Umbilical cord (tissue), 2 donors: Measurements from ENCODE around the gene LSR. TPM values are rescaled to one million over a fixed set of nuclear protein-coding genes. Genes with fewer than 3 reads are reported as not detected.
A peak's percentile ranks its signal among the peaks of the same experiment; 100 is the strongest.

Experiments
- DNase-seq: peaks from one replicate; pipeline ENCODE4 v3.0.0-alpha.2; 2015; ENCODE audit warnings: low spot score
- total RNA-seq: library from RNA; depleted of rRNA; stranded (reverse); fragments of >200 nt; gene quantifications from one replicate; pipeline ENCODE4 v1.2.3, GENCODE V29; 2014; ENCODE audit warnings: low replicate concordance; ENCODE audit not compliant: insufficient read depth

Gene LSR
- total RNA-seq, 1 donor from 2014 or later: 4.1 TPM

GRCh38 chr19:35241417-35241816, 7.4 kb upstream of the LSR start:
- no peak for DNase-seq

DNA sequence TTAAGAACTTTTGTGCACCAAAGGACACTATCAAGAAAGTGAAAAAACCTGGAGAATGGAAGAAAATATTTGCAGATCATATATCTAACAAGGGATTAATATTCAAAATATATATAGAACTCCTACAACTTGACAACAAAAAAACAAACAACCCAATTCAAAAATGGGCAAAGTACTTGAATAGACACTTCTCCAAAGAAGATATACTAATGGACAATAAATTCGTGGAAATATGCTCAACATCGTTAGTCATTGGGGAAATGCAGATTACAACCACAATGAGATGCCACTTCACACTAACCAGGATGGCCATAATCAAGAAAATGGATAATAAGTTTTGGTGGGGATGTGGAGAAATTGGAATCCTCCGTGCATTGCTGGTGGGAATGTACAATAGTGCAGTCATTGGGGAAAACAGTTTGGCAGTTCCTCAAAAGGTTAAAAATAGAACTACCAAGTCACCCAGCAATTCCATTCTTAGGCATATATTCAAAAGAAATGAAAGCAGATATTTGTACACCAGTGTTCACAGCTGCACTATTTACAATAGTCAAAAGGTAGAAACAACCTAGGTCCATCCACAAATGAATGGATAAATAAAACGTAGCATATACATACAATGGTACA, 2.2 kb upstream of the LSR start:
- DNase-seq: no peak

GRCh38 chr19:35247526-35248309, 1.1 kb upstream of the LSR start:
- peak; percentile 63 for DNase-seq

DNA sequence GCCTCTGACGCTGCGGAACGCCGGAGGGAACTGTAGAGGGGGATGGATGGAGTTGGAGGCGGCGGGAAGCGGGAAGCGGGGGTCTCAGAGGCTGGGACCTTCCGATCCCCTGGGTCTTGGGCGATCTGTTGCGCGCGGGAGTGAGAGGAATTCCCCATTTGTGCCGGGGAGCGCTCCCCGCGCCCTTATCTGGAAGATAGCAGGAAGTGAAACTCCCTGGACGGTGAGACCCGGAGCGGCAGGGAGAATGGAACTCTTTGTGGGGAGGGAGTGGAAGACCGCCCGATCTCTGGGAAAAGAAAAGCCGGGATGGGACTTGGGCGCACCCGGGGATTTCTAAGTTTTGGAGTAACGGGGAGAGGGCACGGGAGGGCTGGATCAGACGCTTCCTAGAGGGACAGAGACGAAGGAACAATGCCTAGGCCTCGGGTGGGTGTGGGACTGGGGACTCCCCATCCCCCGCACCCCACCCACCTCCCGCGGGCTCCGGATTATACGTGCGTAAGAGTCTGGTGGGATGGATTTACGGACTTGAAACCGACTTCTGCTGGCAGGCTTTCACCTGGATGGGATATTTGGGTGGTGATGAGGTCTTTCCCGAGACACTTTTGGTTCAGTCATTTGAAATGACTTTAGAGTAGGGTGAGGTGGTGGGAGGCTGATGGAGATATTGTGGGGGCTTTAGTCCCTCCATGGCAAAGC, 495 bp downstream of the LSR start:
- no peak for DNase-seq

- no peak for DNase-seq
These were observed 1.3 kb downstream of the LSR start for GRCh38 chr19:35249848-35250711.

DNA sequence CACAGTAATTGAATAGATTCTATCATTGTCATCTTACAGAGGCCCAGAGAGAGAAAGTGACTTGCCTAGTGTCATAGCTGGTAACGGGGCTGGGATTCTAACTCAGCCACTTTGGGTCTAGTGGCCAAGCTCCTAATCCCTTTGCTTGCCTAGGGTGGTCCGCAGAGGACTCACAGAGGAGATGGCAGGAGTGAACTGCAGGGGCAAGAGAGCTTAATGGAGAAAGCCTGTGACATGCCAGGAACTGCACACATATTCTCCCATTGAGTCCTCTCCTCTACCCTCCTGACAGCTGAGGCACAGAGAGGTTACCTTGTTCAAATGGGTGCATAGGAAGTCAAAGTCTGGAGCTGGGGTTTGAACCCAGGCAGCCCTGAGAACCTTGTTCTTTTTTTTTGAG, 2.7 kb downstream of the LSR start:
- DNase-seq: no peak

GRCh38 chr19:35253316-35254286, 4.8 kb downstream of the LSR start:
- DNase-seq: no peak

GRCh38 chr19:35254341-35255297, 5.8 kb downstream of the LSR start:
- no peak for DNase-seq

DNA sequence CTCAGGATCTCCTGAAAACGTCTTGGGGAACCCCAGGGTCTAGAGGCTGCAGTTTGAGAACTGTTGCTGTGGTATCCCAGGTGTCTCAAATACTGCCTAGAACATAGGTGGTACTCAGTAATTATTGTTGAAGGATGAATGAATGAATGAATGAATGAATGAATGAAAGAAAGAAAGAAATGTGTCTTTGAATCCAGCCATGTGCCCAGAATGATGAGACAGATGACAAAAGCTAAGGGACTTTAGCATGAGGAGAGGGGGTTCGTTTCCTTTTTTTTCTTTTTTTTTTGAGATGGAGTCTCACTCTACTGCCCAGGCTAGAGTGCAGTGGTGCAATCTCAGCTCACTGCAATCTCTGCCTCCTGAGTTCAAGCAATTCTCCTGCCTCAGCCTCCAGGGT, 7.8 kb downstream of the LSR start:
- no peak for DNase-seq

DNA sequence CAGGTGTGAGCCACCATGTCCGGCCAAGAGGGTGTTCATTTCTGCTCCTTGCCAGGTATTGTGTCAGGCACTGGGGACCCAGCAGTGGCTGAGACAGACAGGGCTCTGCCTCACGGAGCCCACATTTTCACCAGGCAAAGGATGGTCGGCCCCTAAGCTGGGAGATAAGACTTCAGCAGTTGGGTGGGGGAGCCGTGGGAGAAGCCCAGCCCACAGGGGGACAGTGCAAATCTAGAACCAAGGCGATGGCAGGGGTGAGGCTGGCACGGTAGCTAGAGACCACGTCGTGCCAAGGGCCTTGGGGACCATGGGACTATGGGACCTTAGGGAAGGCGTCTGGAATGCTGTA, 8.3 kb downstream of the LSR start:
- no peak for DNase-seq

GRCh38 chr19:35260694-35261304, 12.0 kb downstream of the LSR start:
- DNase-seq: no peak

- no peak for DNase-seq
These were observed 12.7 kb downstream of the LSR start for GRCh38 chr19:35261356-35262100.

DNA sequence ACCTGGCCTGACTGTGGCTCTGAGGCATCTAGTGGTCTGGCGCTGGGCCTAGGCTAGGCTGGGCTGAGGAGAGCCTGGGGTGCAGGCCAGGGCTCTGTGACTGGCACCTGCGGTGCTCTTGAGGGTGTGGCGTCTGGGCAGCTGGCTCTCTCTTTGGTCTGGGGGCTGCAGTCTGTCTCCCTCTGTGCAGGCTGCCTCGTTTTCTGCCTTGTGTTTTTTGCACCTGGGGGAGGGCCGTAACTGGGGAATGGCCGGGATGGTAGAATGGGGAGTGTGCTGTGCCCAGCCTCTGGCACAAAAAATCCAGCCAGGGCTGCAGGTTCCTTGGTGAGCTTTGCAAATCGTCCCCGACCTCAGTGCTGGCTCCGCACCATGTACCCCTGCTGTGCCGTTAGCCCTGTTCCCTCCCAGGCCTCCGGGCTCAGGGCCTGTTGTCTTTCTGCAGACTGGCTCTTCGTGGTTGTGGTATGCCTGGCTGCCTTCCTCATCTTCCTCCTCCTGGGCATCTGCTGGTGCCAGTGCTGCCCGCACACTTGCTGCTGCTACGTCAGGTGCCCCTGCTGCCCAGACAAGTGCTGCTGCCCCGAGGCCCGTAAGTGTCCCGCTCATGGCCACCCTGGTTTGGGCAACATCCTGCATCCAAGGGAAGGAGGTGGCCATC, 13.4 kb downstream of the LSR start:
- no peak for DNase-seq

- no peak for DNase-seq
These were observed 15.7 kb downstream of the LSR start for GRCh38 chr19:35264268-35265125.

- DNase-seq: no peak
These were observed 16.5 kb downstream of the LSR start for GRCh38 chr19:35265126-35265899.

GRCh38 chr19:35265900-35266519, 17.2 kb downstream of the LSR start:
- DNase-seq: no peak
